HL-60/S4 treated with phorbol 12-myristate 13-acetate at 8.2 ng/mL for 4 days and 3 days (cell line): ENCODE measurements around the gene TSHZ3.

Experiments
- in situ Hi-C: fragments of 300-500 bp; cut with MboI; formaldehyde crosslinking; loops from 2 replicates; pipeline ENCODE4 v1.15.0; 2022; ENCODE audit warnings: low sequenced_read_pairs

Gene TSHZ3

GRCh38 chr19:31315652-31316051, 33.6 kb downstream of the TSHZ3 start:
- in situ Hi-C loops: no loop called here

DNA sequence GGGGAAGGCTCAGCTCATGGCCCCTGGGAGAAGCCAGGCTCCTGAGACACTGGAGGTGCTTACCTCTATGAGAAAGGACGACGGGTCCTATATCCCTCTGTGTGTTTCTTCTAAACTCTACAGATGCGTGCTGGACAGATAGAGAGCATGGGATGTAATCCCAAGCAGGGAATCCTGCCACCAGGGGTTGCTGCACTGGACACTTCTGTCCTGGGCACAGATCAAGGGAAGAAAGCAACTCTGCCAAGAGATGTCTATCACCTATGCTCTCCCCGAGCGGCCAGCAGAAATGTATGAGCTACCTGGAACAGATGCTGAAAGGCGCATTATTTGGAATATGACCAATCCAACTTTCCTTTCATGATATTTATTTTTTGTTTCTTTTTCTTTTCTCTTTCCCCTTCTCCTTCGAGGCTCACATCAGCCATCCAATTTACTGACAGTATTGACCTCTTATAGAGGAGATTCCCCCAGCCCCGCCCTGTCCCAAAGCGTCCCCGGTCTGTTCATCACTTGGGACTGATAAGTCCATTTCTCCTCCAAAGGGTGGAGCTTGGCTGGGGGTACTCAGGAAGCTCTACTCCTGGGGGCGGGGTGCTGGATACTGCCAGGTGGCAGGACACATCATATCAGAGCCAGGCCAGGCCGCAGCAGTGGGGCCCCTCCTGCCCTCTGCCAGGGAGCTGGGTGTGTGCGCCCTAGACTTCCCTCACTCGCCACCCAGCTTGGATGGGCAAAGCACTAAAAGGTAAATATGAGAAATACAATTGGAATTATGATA, 34.2 kb downstream of the TSHZ3 start:
- in situ Hi-C loops: no loop called here

- in situ Hi-C loops: no loop called here
These were observed 35.1 kb downstream of the TSHZ3 start for GRCh38 chr19:31314156-31314555.

- in situ Hi-C loops: no loop called here
These were observed 35.8 kb downstream of the TSHZ3 start for GRCh38 chr19:31313291-31314030.

GRCh38 chr19:31312677-31313244, 36.5 kb downstream of the TSHZ3 start:
- in situ Hi-C loops: no loop called here

DNA sequence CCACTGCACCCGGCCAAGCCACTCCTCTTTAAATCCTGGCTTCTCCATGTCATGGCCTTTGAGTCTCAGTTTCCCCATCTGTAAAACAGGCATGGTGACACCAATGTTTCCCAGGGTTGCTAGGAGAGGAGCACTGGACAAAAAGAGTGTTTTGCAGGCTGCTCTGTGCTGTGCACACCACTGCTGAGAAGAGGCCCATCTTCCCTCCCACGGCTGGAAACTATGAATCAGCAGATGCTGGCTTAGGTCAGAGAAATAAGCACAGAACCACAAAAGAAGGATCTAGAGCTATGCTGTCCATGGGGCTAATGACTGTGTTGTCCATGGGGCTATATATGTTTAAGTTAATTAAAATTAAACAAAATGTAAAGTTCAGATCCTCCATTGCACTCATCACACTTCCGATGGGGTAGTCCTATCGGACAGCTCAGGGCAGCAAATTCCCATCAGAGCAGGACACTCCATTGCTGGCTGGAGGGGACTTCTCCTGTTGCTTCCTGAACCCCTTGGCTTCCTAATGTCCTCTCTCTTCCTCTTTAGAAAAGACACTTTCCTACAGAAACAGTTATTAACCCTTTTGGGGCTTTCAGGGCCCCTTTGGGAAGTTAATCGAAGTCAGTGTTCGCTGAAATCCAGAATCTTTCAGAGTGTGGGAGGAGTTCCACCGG, 37.1 kb downstream of the TSHZ3 start:
- in situ Hi-C loops: no loop called here

DNA sequence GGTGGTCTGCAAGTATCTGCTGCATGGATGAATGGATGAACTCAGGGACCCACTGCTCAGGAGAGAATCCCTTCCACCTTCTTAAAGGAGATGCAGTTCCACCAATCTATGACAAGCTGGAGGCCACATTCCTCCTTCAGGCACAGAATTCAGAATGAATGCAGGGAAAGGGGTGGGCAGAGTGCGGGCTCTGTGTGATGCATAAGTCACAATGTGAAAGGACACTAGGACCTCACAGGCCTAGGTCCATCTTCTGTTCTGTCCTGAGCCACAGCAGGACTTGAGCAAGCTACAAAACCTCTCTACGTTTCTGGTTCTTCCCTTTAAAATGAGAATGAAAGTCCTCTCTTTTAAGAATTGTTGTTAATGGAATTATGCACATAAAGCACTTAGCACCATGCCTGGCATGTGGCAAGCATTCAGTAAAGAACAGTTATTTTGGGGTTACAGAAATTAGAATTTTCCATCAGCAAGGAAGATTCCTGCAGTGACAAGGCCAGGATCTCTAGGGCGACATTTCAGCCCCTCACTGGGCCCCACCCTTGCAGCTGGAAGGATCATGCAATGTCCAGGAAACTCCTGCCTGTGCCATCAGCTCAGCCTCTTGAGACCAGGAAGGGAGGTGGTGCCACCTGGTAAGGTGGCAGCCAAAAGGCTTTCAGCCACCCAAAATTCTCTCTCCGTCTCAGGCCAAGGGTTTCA, 38.7 kb downstream of the TSHZ3 start:
- in situ Hi-C loops: no loop called here

DNA sequence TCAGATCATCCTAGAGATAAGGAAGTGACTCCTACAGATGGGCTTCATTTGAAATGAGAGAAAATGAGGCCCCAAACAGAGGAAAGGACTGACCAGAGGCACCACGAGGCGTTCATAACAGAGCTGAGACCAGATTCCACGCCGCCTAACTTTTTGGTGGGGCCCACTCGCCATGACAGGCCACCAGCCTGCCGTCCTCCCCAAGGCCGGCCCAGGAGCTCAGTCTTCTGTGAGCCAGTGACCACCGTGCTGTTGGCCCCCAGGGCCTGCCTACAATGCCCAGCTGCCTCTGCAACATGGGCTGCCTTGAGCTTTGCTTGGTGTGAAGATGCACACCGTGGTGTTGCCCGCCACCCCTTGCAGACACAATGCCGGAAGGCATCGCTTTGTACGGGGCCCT, 40.5 kb downstream of the TSHZ3 start:
- in situ Hi-C loops: no loop called here

GRCh38 chr19:31307071-31307669, 42.1 kb downstream of the TSHZ3 start:
- in situ Hi-C loops: no loop called here

- in situ Hi-C loops: no loop called here
These were observed 43.1 kb downstream of the TSHZ3 start for GRCh38 chr19:31306006-31306753.

GRCh38 chr19:31304831-31305312, 44.4 kb downstream of the TSHZ3 start:
- in situ Hi-C loops: no loop called here

DNA sequence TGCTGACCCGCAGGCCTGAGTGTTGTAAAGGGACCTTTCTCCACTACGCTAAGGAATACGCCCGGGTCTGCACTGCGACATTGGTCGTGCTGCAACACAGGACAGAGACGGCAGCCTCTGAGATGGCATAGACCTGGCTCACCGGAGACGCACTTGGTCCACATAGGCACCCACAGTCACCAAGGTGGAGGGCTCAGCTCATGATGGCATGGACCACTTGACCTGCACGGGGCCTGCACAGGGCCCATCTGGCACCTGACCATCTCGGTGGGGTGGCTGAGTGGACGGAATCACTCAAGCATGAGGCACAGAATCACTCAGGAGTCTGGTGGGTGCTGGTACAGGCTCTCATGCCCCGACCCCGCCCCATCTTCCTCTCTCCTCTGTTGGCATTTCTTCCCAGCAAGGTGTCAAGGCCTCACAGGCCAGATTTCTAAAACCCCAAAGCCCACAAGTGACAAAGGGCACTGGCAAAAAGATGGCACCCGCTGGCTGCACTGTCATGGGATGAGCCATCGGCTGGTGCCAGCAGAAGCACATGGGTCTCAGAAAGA, 45.9 kb downstream of the TSHZ3 start:
- in situ Hi-C loops: no loop called here

- in situ Hi-C loops: no loop called here
These were observed 47.8 kb downstream of the TSHZ3 start for GRCh38 chr19:31301306-31301980.

GRCh38 chr19:31300422-31300821, 48.8 kb downstream of the TSHZ3 start:
- in situ Hi-C loops: no loop called here

DNA sequence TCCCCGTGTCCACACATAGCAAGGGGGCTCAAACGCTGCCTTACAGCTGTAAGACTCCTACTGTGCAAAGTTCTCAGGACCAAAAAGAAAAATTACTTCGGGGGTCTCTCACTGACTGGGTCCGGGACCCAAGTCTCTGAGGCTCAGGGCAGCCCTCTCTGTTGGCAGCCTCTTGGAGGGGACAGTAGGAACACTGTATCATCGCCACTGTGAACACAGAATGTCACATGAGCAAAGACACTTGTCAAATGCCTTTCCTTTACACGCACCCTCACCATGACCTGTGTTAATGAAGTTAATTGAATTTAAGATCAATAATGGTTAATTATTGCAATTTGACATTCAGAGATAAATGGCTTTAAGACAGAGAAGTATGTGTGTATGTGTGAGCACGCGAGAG, 49.6 kb downstream of the TSHZ3 start:
- in situ Hi-C loops: no loop called here

DNA sequence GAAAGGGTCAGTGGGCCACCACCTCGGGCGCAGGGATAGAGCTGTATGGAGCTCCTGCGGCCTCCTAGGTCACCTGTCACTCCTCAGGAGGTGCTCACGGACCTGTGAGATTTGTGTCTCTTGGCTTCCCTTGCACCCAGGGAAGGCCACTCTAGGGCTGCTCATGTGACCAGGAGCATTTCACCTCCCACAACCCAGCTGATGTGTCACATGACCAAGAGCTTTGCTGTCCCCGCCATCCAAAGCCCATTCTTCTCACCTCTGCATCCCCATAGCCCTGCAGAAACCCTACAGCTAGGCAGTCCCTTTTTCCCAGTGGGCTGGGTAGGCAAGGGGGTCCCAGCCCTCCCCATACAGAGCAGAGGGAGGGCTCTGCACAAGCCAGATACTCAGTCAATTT, 51.2 kb downstream of the TSHZ3 start:
- in situ Hi-C loops: no loop called here

DNA sequence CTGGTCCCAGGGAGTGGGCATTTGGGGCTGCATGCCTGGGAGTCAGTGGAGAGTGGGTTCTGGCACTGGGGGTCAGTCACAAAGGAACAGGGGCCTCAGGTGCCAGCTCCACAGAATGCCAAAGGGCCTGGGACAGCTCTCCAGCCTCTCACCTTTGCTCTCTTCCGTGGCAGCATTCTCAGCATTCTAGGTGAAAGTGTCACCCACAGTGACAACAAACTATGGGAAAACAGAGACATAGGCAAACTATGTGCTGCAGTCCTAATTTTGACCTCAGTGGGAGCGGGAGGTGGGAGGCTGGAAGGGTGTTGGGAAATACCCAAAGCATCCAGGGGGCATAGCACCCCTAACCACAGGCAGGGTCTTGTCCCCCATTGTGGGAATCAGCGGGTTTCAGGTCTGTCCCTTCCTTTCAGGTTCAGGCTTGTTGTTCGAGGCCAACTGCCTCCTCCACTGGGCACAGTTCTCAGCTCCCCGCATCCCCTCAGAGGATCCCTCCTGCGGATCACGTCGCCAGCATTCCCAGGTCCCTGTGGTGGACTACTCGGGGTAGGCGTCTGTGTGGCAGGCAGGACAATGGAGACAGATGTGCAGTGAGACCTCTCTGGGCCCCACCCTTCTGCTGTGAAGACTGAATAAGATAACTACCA, 52.4 kb downstream of the TSHZ3 start:
- in situ Hi-C loops: no loop called here

DNA sequence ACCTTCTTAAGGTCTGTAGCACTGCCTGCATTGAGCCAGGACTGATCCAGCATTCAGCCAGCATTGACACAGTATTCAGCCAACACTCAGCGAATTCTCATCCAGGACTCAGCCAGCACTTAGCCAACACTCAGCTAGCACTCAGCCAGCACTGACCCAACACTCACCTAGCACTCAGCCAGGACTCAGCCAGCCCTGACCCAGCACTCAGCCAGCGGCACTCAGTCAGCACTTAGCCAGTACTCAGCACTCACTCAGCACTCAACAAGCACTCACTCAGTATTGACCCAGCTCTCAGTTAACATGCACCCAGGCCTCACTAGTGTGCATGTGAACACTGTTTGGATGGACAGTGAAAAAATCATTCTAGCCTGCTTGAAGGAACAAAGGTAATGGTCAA, 55.0 kb downstream of the TSHZ3 start:
- in situ Hi-C loops: no loop called here
